ENCODE data around the gene COL13A1.

Gene COL13A1

GRCh38 chr10:69801434-69802315, at the start of gene COL13A1:
COL13A1 (plus strand) TSS chr10:69801906; CDS start chr10:69802424, 518 bp downstream.
- DNase-seq (ENCODE audit: low read depth in 2 of 2): no peak

GRCh38 chr10:69752479-69752878, 49.2 kb upstream of the COL13A1 start:
- DNase-seq (ENCODE audit: low read depth in 2 of 2): no peak

DNA sequence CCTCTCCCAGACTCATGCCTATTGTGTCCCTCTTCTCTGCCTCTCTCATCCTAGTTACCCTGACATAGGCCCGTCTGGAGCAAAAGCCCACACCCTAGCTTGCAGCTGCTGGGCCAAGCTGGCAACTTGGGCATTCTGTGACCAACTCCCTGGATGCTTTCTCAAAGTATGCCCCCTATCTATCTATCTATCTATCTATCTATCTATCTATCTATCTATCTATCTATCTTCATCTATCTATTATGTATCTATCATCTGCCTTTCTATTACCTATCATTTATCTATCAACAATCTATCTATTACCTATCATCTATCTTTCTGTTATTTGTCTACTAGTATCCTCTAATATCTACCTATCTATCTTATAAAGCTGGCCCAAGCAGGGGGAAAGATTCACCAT, 45.4 kb upstream of the COL13A1 start:
- DNase-seq (ENCODE audit: low read depth in 2 of 2): no peak

- no peak for DNase-seq (ENCODE audit: low read depth in 2 of 2)
These were observed 44.5 kb upstream of the COL13A1 start for GRCh38 chr10:69757206-69757552.

DNA sequence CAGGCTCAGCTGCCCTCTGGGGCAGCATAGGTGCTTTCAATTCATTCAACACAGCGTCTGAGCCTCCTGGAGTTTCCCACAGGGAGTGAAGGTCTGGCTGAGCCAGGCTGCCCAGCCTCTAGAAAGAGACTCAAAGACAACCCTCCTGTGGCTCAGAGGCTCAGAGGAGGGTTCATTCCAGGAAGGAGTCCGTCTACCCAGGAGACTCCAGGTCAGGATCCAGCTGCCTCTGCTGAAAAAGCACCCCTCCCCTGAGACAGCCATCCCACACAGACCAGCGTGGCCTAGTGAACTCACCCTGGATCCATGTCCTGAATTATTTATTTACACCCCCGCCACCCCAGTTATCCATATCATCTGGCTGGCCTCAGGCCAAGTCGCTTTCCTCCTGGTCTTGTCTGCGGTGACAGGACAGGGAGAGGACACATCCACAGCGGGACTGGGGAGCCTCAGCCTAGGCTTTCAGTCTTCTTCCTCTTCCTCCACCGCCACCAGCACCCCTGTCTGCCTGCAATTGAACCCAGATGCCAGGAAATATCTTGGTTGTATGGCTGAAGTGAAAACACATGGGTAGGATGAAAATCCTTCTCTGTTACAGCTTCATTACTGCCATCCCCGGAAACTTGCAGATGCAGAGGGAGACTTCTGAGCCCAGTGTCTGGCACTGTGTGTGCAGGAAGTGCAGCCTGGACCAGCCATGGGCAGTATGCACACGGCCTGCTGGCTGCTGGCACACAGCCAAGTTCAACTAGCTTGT, 44.0 kb upstream of the COL13A1 start:
- no peak for DNase-seq (ENCODE audit: low read depth in 2 of 2)

- no peak for DNase-seq (ENCODE audit: low read depth in 2 of 2)
These were observed 43.4 kb upstream of the COL13A1 start for GRCh38 chr10:69758310-69758728.

DNA sequence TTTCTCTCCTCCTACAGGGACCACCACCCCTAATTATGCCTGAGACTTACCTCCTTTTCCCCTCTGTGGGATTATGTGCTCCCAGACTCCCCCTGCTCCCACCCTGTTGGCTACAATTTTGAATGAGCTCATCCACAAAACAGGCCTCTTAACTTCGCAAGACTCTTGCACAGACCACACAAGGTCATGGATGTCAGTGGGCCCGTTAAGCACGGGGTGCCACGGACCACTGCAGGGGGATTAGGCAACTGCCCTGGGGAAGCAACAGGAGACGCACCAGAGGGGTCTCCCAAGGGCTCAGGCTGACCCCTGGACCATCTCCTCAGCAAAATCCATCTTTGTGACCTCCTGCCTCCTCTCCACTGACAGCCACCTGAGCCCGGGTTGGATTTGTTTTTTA, 42.1 kb upstream of the COL13A1 start:
- DNase-seq (ENCODE audit: low read depth in 2 of 2): no peak

GRCh38 chr10:69760072-69760471, 41.6 kb upstream of the COL13A1 start:
- DNase-seq (ENCODE audit: low read depth in 2 of 2): no peak

GRCh38 chr10:69761320-69761719, 40.4 kb upstream of the COL13A1 start:
- DNase-seq (ENCODE audit: low read depth in 2 of 2): no peak

DNA sequence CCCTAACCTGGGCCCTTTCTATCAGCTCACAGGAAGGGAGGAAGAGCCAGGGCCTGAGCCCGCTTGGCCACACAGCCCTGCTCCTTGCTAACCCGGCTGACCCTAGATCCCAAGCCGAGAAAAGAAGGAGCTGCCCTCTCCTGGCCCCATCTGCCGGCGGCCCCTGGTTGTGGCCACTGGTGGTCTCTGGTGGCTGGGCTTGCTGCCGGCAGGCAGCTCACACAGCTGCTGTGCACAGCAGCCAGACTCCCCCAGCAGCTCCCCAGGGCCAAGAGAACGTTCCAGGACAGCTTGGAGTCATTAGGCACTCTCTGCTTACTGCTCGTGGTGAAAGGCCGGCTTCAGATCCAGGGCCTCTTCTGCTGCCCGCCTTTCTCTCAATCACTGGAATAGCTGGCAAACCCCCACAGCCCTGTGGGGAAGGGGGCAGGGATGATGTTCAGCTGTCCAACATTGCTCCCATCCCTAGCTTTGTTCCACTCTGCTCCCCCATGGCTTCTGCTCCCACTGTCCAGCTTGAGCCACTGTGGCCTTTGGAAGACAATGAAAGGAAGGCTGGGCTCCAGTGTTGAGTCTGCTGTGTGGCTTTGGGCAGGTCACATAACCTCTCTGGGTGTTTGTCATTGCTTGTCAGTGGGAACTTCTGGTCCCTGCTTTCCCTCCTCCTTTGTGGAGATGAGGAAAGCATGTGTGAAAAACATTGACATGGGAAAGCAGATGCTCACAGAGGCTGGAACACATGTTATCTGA, 35.4 kb upstream of the COL13A1 start:
- DNase-seq (ENCODE audit: low read depth in 2 of 2): no peak

GRCh38 chr10:69767793-69768192, 33.9 kb upstream of the COL13A1 start:
- DNase-seq (ENCODE audit: low read depth in 2 of 2): no peak

GRCh38 chr10:69768386-69768785, 33.3 kb upstream of the COL13A1 start:
- no peak for DNase-seq (ENCODE audit: low read depth in 2 of 2)

DNA sequence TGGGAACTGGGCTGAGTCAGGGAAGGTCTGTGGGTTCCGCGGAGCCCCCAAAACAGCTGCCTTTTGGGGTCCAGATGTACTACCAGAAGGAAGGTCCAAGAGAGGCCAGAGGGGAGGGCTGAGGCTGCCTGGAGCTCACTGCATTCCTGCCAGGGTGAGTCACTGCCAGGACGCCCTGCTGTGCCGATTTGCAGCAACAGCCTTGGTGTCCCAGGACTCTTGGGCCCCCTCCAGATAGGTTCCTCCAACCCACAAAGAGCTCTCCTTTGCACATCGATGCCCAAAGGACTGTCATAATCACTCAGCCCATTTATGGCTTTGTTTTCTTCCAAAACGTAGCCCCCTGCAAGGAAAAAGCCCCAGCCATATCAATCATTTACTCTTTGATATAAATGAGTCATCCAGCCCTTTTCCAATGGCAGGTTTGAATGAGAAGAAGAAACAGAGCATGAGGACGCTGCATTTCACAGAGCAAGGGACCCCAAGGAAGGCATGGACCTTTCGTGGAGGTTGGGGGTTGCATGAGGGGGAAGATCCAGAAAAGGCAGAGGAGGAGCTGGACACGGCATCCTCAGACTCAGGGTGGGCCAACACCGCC, 32.2 kb upstream of the COL13A1 start:
- DNase-seq (ENCODE audit: low read depth in 2 of 2): no peak

GRCh38 chr10:69772933-69773704, 28.6 kb upstream of the COL13A1 start:
- DNase-seq (ENCODE audit: low read depth in 2 of 2): no peak

- DNase-seq (ENCODE audit: low read depth in 2 of 2): no peak
These were observed 27.1 kb upstream of the COL13A1 start for GRCh38 chr10:69774596-69774995.

DNA sequence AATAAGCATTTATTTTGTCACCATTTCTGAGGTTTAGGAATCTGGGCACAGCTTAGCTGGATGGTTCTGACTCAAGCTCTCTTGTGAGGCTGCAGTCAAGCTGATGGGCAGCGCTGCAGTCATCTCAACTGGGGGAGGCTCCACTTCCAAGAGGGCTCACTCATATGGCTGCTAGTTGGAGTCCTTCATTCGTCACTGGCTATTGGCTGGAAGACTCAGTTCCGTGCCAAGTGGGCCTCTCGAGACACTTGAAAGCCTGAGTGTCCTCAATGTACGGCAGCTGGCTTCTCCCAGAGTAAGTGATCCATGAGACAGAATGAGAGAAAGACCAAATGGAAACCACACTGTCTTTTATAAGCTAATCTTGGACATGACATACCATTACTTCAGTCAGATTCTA, 21.6 kb upstream of the COL13A1 start:
- no peak for DNase-seq (ENCODE audit: low read depth in 2 of 2)

GRCh38 chr10:69781576-69781975, 20.1 kb upstream of the COL13A1 start:
- no peak for DNase-seq (ENCODE audit: low read depth in 2 of 2)

- DNase-seq (ENCODE audit: low read depth in 2 of 2): no peak
These were observed 18.2 kb upstream of the COL13A1 start for GRCh38 chr10:69783515-69783914.

DNA sequence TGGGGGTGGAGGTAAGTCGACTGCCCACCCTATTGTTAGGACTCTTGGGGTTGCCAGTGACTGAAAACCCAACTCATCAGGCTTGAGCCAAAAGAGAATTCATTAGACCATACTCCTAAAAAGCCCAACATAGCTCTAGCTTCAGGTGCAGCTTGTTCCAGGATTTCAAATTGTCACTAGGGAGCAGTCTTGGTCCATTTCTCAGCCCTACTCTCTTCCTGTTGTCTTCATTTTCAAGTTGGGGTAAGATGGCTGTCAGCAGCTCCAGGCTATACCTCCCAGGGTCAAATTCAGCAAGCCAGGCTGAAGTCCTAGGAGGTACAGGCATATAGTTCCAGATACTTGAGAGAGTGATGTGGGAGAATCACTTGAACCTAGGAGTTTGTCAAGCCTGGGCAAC, 14.9 kb upstream of the COL13A1 start:
- DNase-seq (ENCODE audit: low read depth in 2 of 2): no peak

GRCh38 chr10:69787681-69788080, 14.0 kb upstream of the COL13A1 start:
- no peak for DNase-seq (ENCODE audit: low read depth in 2 of 2)

DNA sequence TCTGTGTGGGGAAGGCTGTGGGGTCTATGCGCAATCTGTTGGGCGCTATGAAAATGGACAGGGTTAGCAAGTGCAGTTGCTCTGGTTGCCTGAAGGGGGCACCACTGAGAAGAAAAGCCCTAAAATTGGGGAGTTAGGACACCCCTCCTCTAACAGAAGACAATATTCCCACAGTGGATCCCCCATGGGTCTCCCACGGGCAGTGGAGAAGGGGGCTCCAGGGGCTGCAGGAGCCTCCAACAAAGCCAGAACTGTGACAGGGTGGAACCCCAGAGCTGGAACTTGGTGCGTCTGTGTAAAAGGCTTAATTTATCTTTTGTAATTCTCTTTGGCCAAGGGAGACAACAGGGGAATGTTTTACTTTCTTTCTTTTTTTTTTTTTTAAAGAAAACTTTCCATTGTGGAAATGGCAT, 12.5 kb upstream of the COL13A1 start:
- no peak for DNase-seq (ENCODE audit: low read depth in 2 of 2)
